Lower lobe of right lung (tissue), 2 donors: Measurements from ENCODE around the gene TMCO4. TPM values are rescaled to one million over a fixed set of nuclear protein-coding genes. Genes with fewer than 3 reads are reported as not detected.
"Not testable (repeated sequence)": the region's sequence is repeated elsewhere in the genome, so short reads cannot be mapped to it uniquely, and the experiment has no call there.

Experiments used
- ATAC-seq, 2 donors: fragments of 200-7000 bp; cut with Tn5 transposase; one replicate each; pipeline ENCODE4 v1.9.1; 2020 to 2022; ENCODE audit warnings: mild to moderate bottlenecking in 2 of 2, moderate library complexity in 2 of 2
- DNase-seq: peaks from one replicate; pipeline ENCODE4 v3.0.0-alpha.2; 2020
- H3K27ac ChIP-seq: fragments of 200-600 bp; one replicate; pipeline ENCODE4 v1.8.0; 2022
- H3K27me3 ChIP-seq: fragments of 200-600 bp; one replicate; pipeline ENCODE4 v1.8.0; 2022; ENCODE audit warnings: low read depth
- H3K36me3 ChIP-seq: fragments of 200-600 bp; one replicate; pipeline ENCODE4 v1.8.0; 2022; ENCODE audit warnings: mild to moderate bottlenecking
- H3K4me1 ChIP-seq: fragments of 200-600 bp; one replicate; pipeline ENCODE4 v1.8.0; 2022
- H3K4me3 ChIP-seq: fragments of 200-600 bp; one replicate; pipeline ENCODE4 v1.8.0; 2022; ENCODE audit warnings: mild to moderate bottlenecking
- H3K9me3 ChIP-seq: fragments of 200-600 bp; one replicate; pipeline ENCODE4 v1.8.0; 2022
- CTCF ChIP-seq: fragments of 200-600 bp; IDR thresholded peaks from one replicate; pipeline ENCODE4 v1.8.0; 2022; ENCODE audit warnings: antibody characterized with exemption, mild to moderate bottlenecking
- intact Hi-C: fragments of 100-400 bp; cut with DNase I; formaldehyde crosslinking; loops from one replicate; pipeline ENCODE4 v1.11.0; 2022
- total RNA-seq: library from RNA; stranded (reverse); fragmentation: NEBNext Ultra II Directional; extraction: Animal tissue kit (Norgen Biotek cat#: 25700); gene quantifications from one replicate; pipeline ENCODE4 v1.2.1, GENCODE V29; 2021
- donor health status: DM: no; HTN: yes; CAD: no; lungs with severe emphysema.

TMCO4 gene
- total RNA-seq, 1 donor from 2014 or later: 26.3 TPM

GRCh38 chr1:19644395-19644680 lies 155.4 kb downstream of the TMCO4 start:
- intact Hi-C loops: no loop called here
- Histone ChIP-seq H3K4me1 (peaks cover 37% of the 10 kb centered on the region), H3K9me3 (no peaks in the 10 kb centered on the region), H3K27me3 (peaks cover 32% of the 10 kb centered on the region), H3K27ac (peak overlapping the region; percentile 87), H3K4me3 (peak overlapping the region; percentile 67), H3K36me3 (no peaks in the 10 kb centered on the region)
- ATAC-seq: no peak
- DNase-seq: no peak
- TF ChIP-seq CTCF: no peak

- ATAC-seq (peak; percentile 75 to 79), DNase-seq (no peak)
- intact Hi-C loops: no loop called here
- H3K27ac ChIP-seq: peak within 1 kb of the TSS; percentile 88
- TF ChIP-seq CTCF: no peak
- H3K9me3 ChIP-seq: no peaks in the 10 kb centered on the region
- peak within 1 kb of the TSS; percentile 67 for H3K4me3 ChIP-seq
- H3K27me3 ChIP-seq: peaks cover 32% of the 10 kb centered on the region
- no peaks in the 10 kb centered on the region for H3K36me3 ChIP-seq
- H3K4me1 ChIP-seq: peaks cover 37% of the 10 kb centered on the region
These were observed 155.9 kb downstream of the TMCO4 start, which contains the start of gene NBL1 for GRCh38 chr1:19643602-19644394. Gene NBL1 (plus strand): TSS chr1:19644311. CDS start chr1:19655031, 10,720 bp downstream.

- intact Hi-C loops: no loop called here
- Histone ChIP-seq H3K27ac (peak overlapping the region; percentile 88), H3K9me3 (no peaks in the 10 kb centered on the region), H3K27me3 (peaks cover 32% of the 10 kb centered on the region), H3K36me3 (no peaks in the 10 kb centered on the region), H3K4me3 (peak overlapping the region; percentile 54), H3K4me1 (peaks cover 37% of the 10 kb centered on the region)
- DNase-seq (no peak), ATAC-seq (no peak)
- no peak for TF ChIP-seq CTCF
These were observed 156.6 kb downstream of the TMCO4 start for GRCh38 chr1:19643121-19643520.

GRCh38 chr1:19640363-19641316 lies 159.1 kb downstream of the TMCO4 start:
- Histone ChIP-seq H3K27me3 (peaks cover 26% of the 10 kb centered on the region), H3K36me3 (no peaks in the 10 kb centered on the region), H3K27ac (no peak overlapping the region), H3K9me3 (no peaks in the 10 kb centered on the region), H3K4me3 (no peak overlapping the region), H3K4me1 (peaks cover 24% of the 10 kb centered on the region)
- no peak for TF ChIP-seq CTCF
- intact Hi-C loops: no loop called here
- DNase-seq (no peak), ATAC-seq (peak in 1 of 2 donors; percentile 10)

GRCh38 chr1:19639999-19640362 lies 159.7 kb downstream of the TMCO4 start:
- TF ChIP-seq CTCF: no peak
- H3K9me3 ChIP-seq: no peaks in the 10 kb centered on the region
- H3K27me3 ChIP-seq: peaks cover 20% of the 10 kb centered on the region
- no peaks in the 10 kb centered on the region for H3K36me3 ChIP-seq
- no peak for ATAC-seq
- intact Hi-C loops: no loop called here
- H3K4me1 ChIP-seq: peaks cover 18% of the 10 kb centered on the region
- no peak overlapping the region for H3K27ac ChIP-seq
- DNase-seq: no peak
- H3K4me3 ChIP-seq: no peak overlapping the region

GRCh38 chr1:19639228-19639627 lies 160.5 kb downstream of the TMCO4 start:
- intact Hi-C loops, DNase-seq, H3K36me3 ChIP-seq, H3K4me3 ChIP-seq, H3K27ac ChIP-seq, H3K9me3 ChIP-seq, ATAC-seq: not testable (repeated sequence)
- H3K27me3 ChIP-seq: peaks cover 16% of the 10 kb centered on the region
- H3K4me1 ChIP-seq: peaks cover 14% of the 10 kb centered on the region
